PC-9 (cell line): ENCODE measurements around the gene RBM10. TPM values are rescaled to one million over a fixed set of nuclear protein-coding genes. Genes with fewer than 3 reads are reported as not detected.

ENCODE experiments used
- BruUV-seq: library from RNA; stranded (reverse); fragments of 400-500 nt; replicated peaks from 2 replicates; lab custom pipeline; 2021; lab: Mats Ljungman, UMichigan
- CTCF ChIA-PET: fragments of 300-600 bp; sonication (Branson Sonifier 250); formaldehyde crosslinking; loops from one replicate; lab custom pipeline; 2022; ENCODE audit warnings: antibody characterized with exemption; lab: Charles Lee
- POLR2A ChIA-PET: fragments of 300-600 bp; sonication (Branson Sonifier 250); formaldehyde crosslinking; loops from one replicate; lab custom pipeline; 2022; ENCODE audit warnings: antibody characterized with exemption; ENCODE audit not compliant: unreplicated experiment; lab: Charles Lee
- DNase-seq, 2 experiments: peaks; one replicate each; pipeline versions ENCODE4 v3.0.0 to v3.0.0-alpha.2; 2015 to 2022; ENCODE audit warnings: mixed read lengths in 1 of 2
- H2AFZ ChIP-seq: fragments of 200-600 bp; sonication (generic); 2 replicates; pipeline ENCODE4 v1.8.1; 2017; ENCODE audit warnings: antibody characterized with exemption
- H3F3A ChIP-seq: fragments of 200-600 bp; sonication (generic); 2 replicates; pipeline ENCODE4 v1.8.1; 2017; ENCODE audit warnings: antibody characterized with exemption, mild to moderate bottlenecking, low read depth; ENCODE audit not compliant: insufficient read depth
- H3K27ac ChIP-seq: fragments of 200-600 bp; sonication (generic); 2 replicates; pipeline ENCODE4 v1.6.1; 2016; ENCODE audit warnings: mixed run types
- H3K27me3 ChIP-seq: fragments of 200-600 bp; sonication (generic); 2 replicates; pipeline ENCODE4 v1.6.1; 2016; ENCODE audit warnings: low read depth, mixed run types; ENCODE audit not compliant: insufficient read depth
- H3K36me3 ChIP-seq: fragments of 200-600 bp; sonication (generic); 2 replicates; pipeline ENCODE4 v1.6.1; 2016; ENCODE audit warnings: low read depth, mixed run types
- H3K4me1 ChIP-seq: fragments of 200-600 bp; sonication (generic); replicated peaks from 2 replicates; pipeline ENCODE4 v1.6.1; 2016; ENCODE audit warnings: mixed run types; ENCODE audit not compliant: insufficient read depth
- H3K4me2 ChIP-seq: fragments of 200-600 bp; sonication (generic); 2 replicates; pipeline ENCODE4 v1.6.1; 2017; ENCODE audit warnings: mixed run types
- H3K4me3 ChIP-seq: fragments of 200-600 bp; sonication (generic); 2 replicates; pipeline ENCODE4 v1.6.1; 2016; ENCODE audit warnings: mixed run types
- H3K79me2 ChIP-seq: fragments of 200-600 bp; sonication (generic); 2 replicates; pipeline ENCODE4 v1.6.1; 2017; ENCODE audit warnings: low read depth, mixed run types
- H3K9me2 ChIP-seq: fragments of 200-600 bp; sonication (generic); 2 replicates; pipeline ENCODE4 v1.8.1; 2017; ENCODE audit warnings: mild to moderate bottlenecking; ENCODE audit not compliant: insufficient read depth
- H3K9me3 ChIP-seq: fragments of 200-600 bp; sonication (generic); 2 replicates; pipeline ENCODE4 v1.8.1; 2016; ENCODE audit warnings: low read depth; ENCODE audit not compliant: insufficient read depth
- H4K20me1 ChIP-seq: fragments of 200-600 bp; sonication (generic); 2 replicates; pipeline ENCODE4 v1.8.1; 2017; ENCODE audit not compliant: insufficient read depth
- EZH2 ChIP-seq: fragments of 200-600 bp; sonication (generic); IDR thresholded peaks from 2 replicates; pipeline ENCODE4 v1.8.0; 2017; ENCODE audit warnings: antibody characterized with exemption, low read depth
- intact Hi-C: fragments of 100-400 bp; cut with micrococcal nuclease; formaldehyde crosslinking; loops from one replicate; pipeline ENCODE4 v1.10.0; 2022; ENCODE audit not compliant: unreplicated experiment
- total RNA-seq: library from RNA; stranded (reverse); gene quantifications from 2 replicates; pipeline ENCODE4 v1.2.3, GENCODE V29; 2021
- TF ChIP-seq, protein P1 (sequence below): fragments of 200-600 bp; sonication (generic); conservative IDR thresholded peaks from 2 replicates; pipeline ENCODE4 v1.6.1; 2017; ENCODE audit warnings: mixed run types, antibody characterized with exemption, mild to moderate bottlenecking, moderate library complexity

RBM10 gene
- total RNA-seq, 1 experiment from 2014 or later: 34.8 TPM

DNA sequence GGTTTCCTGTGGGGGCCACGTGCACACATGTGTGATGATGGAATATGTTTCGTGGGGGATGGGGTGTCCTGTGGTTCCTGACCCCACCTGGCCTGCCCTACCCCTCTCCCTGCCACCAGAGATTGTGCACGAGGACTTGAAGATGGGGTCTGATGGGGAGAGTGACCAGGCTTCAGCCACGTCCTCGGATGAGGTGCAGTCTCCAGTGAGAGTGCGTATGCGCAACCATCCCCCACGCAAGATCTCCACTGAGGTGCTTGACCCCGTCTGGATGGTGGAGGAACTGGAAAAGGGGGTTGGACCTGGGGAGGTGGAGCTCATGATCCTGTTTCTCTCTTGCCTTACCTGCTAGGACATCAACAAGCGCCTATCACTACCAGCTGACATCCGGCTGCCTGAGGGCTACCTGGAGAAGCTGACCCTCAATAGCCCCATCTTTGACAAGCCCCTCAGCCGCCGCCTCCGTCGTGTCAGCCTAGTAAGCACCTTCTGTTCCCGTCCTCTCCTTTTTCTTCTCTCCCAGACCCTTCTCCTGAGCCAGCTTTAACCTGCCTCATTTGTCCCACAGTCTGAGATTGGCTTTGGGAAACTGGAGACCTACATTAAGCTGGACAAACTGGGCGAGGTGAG lies 79.4 kb downstream of the RBM10 start:
- no peak for DNase-seq
- no peaks in the 10 kb centered on the region for H3K27me3 ChIP-seq
- peaks cover 4% of the 10 kb centered on the region for H4K20me1 ChIP-seq
- no peak overlapping the region for H3K4me2 ChIP-seq
- H3K79me2 ChIP-seq: peaks cover 23% of the 10 kb centered on the region
- H3K9me2 ChIP-seq: no peaks in the 10 kb centered on the region
- intact Hi-C loops: no loop called here
- CTCF ChIA-PET: no interaction called here
- H3K4me3 ChIP-seq: no peak overlapping the region
- BruUV-seq: no TSS peak
- no peaks in the 10 kb centered on the region for H3K9me3 ChIP-seq
- POLR2A ChIA-PET: no interaction called here
- no peaks in the 10 kb centered on the region for H3K36me3 ChIP-seq
- TF ChIP-seq, protein P1, sequence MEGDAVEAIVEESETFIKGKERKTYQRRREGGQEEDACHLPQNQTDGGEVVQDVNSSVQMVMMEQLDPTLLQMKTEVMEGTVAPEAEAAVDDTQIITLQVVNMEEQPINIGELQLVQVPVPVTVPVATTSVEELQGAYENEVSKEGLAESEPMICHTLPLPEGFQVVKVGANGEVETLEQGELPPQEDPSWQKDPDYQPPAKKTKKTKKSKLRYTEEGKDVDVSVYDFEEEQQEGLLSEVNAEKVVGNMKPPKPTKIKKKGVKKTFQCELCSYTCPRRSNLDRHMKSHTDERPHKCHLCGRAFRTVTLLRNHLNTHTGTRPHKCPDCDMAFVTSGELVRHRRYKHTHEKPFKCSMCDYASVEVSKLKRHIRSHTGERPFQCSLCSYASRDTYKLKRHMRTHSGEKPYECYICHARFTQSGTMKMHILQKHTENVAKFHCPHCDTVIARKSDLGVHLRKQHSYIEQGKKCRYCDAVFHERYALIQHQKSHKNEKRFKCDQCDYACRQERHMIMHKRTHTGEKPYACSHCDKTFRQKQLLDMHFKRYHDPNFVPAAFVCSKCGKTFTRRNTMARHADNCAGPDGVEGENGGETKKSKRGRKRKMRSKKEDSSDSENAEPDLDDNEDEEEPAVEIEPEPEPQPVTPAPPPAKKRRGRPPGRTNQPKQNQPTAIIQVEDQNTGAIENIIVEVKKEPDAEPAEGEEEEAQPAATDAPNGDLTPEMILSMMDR: no peak
- TF ChIP-seq EZH2: no peak
- no peaks in the 10 kb centered on the region for H3F3A ChIP-seq
- H3K4me1 ChIP-seq: no peaks in the 10 kb centered on the region
- H2AFZ ChIP-seq: no peak overlapping the region
- H3K27ac ChIP-seq: no peak overlapping the region

DNA sequence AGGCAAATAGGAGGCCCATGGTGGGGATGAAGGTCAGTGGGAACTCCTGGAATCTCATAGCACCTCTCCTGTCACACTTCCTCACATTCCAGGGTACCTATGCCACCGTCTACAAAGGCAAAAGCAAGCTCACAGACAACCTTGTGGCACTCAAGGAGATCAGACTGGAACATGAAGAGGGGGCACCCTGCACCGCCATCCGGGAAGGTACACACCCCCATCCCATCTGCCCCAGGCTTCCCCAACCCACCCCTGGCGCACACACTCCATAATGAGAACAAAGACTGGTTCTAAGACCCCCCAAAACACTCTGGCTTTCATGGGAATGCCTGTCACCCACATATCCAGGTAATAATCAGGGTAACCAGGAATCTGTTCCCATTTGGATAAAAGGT lies 79.9 kb downstream of the RBM10 start:
- TF ChIP-seq, protein P1: no peak
- no peak for TF ChIP-seq EZH2

DNA sequence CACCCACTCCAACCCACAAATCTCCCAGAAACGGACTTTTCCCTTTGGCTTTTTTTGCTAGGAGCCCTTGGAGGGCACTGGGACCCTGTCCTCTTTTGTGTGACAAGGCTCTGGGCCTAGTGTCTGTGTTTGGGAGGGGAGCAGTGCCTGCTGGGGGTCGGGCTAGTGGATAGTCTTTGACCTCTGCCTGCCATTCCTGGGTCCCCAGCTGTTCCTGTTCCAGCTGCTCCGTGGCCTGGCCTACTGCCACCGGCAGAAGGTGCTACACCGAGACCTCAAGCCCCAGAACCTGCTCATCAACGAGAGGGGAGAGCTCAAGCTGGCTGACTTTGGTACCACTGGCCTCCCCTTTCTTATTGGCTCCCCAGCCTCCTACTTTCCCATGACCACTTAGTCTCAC lies 81.0 kb downstream of the RBM10 start:
- no peak for DNase-seq
- Histone ChIP-seq H3K27me3 (no peaks in the 10 kb centered on the region), H3K36me3 (no peaks in the 10 kb centered on the region), H3K4me1 (no peaks in the 10 kb centered on the region), H3K27ac (no peak overlapping the region), H3F3A (no peaks in the 10 kb centered on the region), H3K79me2 (peaks cover 6% of the 10 kb centered on the region), H2AFZ (no peak overlapping the region), H3K4me2 (no peak overlapping the region), H3K9me3 (no peaks in the 10 kb centered on the region), H3K4me3 (no peak overlapping the region), H4K20me1 (no peaks in the 10 kb centered on the region), H3K9me2 (no peaks in the 10 kb centered on the region)
- CTCF ChIA-PET: no interaction called here
- POLR2A ChIA-PET: no interaction called here
- no peak for TF ChIP-seq EZH2
- TF ChIP-seq, protein P1: no peak
- no TSS peak for BruUV-seq
- intact Hi-C loops: no loop called here

More for the DNA sequence above, 79.9 kb downstream of the RBM10 start:
- Histone ChIP-seq H3K9me2 (no peaks in the 10 kb centered on the region), H3K4me1 (no peaks in the 10 kb centered on the region), H3F3A (no peaks in the 10 kb centered on the region), H3K4me3 (no peak overlapping the region), H3K79me2 (peaks cover 18% of the 10 kb centered on the region), H3K4me2 (no peak overlapping the region), H3K9me3 (no peaks in the 10 kb centered on the region), H3K27ac (no peak overlapping the region), H4K20me1 (peaks cover 3% of the 10 kb centered on the region), H3K36me3 (no peaks in the 10 kb centered on the region), H3K27me3 (no peaks in the 10 kb centered on the region), H2AFZ (no peak overlapping the region)
- no TSS peak for BruUV-seq
- ChIA-PET CTCF (no interaction called here), POLR2A (no interaction called here)
- DNase-seq: no peak
- intact Hi-C loops: no loop called here
